WERI-Rb-1 (cell line): ENCODE data around the gene RNF44.

ENCODE experiments used
- DNase-seq: peaks from one replicate; pipeline ENCODE4 v3.0.0-alpha.2; 2020
- H3K27ac ChIP-seq: fragments of 250-450 bp; sonication (Bioruptor Pico); 2 replicates; pipeline ENCODE4 v1.5.1; 2020; ENCODE audit warnings: mild to moderate bottlenecking, moderate library complexity
- H3K27me3 ChIP-seq: fragments of 250-450 bp; sonication (Bioruptor Pico); 2 replicates; pipeline ENCODE4 v1.5.1; 2021; ENCODE audit warnings: mild to moderate bottlenecking, low read depth, moderate library complexity; ENCODE audit not compliant: insufficient read depth, severe bottlenecking
- H3K36me3 ChIP-seq: fragments of 250-450 bp; sonication (Bioruptor Pico); 2 replicates; pipeline ENCODE4 v1.5.1; 2020; ENCODE audit warnings: mild to moderate bottlenecking, moderate library complexity
- H3K4me3 ChIP-seq: 2 replicates; pipeline ENCODE4 v1.5.1; 2011; ENCODE audit warnings: low read depth, mild to moderate bottlenecking, control low read depth, low read length
- H3K9me3 ChIP-seq: fragments of 250-450 bp; sonication (Bioruptor Pico); 2 replicates; pipeline ENCODE4 v1.5.1; 2021; ENCODE audit warnings: mild to moderate bottlenecking, moderate library complexity; ENCODE audit not compliant: severe bottlenecking
- TF ChIP-seq, protein P1 (sequence below): IDR thresholded peaks from 2 replicates; pipeline ENCODE4 v1.5.1; 2011; ENCODE audit warnings: low read depth, mild to moderate bottlenecking, control low read depth, inconsistent platforms, low read length

RNF44 gene

DNA sequence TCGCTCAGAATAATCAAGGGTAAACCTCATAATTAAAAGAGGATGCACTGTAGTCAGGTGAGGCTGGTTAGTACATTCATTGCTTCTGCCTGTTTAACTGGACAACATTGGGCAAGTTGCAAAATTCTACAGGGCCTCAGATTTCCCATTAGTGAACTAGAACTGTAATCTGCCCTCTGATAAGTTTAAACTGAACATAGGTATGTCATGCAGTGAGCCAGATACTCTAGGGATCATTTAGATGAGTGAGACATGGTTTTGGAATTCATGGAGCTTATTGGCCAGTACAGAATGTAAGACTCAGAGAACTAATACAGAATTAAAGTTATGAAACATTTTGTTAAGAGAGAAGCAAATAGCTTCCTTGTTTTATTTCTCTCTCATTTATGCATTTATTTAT, 35.9 kb downstream of the RNF44 start:
- TF ChIP-seq, protein P1, sequence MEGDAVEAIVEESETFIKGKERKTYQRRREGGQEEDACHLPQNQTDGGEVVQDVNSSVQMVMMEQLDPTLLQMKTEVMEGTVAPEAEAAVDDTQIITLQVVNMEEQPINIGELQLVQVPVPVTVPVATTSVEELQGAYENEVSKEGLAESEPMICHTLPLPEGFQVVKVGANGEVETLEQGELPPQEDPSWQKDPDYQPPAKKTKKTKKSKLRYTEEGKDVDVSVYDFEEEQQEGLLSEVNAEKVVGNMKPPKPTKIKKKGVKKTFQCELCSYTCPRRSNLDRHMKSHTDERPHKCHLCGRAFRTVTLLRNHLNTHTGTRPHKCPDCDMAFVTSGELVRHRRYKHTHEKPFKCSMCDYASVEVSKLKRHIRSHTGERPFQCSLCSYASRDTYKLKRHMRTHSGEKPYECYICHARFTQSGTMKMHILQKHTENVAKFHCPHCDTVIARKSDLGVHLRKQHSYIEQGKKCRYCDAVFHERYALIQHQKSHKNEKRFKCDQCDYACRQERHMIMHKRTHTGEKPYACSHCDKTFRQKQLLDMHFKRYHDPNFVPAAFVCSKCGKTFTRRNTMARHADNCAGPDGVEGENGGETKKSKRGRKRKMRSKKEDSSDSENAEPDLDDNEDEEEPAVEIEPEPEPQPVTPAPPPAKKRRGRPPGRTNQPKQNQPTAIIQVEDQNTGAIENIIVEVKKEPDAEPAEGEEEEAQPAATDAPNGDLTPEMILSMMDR = no peak
- Histone ChIP-seq H3K27me3 (no peaks in the 10 kb centered on the region), H3K36me3 (peaks cover 80% of the 10 kb centered on the region), H3K4me3 (no peak overlapping the region), H3K27ac (no peak overlapping the region), H3K9me3 (no peaks in the 10 kb centered on the region)
- no peak for DNase-seq

DNA sequence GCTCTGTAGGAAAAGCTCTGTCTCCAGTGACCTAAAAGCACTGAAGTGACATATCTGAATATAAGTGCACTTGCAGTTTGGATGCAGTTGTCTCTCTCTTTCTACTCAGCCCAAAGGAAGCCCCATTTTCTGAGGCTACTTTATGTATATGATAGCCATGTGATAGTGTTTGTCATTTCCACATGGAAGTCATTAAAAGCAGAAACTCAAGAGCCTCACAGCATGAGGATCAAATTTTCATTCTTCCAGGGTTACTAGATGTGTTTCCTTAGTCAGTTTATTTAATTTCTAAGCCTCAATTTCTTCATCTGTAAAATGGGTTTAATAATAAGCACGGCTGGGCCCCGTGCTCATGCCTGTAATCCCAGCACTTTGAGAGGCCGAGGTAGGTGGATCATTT, 36.7 kb downstream of the RNF44 start:
- H3K36me3 ChIP-seq = peaks cover 85% of the 10 kb centered on the region
- H3K9me3 ChIP-seq = no peaks in the 10 kb centered on the region
- H3K27ac ChIP-seq = no peak overlapping the region
- TF ChIP-seq, protein P1 = no peak
- H3K27me3 ChIP-seq = no peaks in the 10 kb centered on the region
- DNase-seq = no peak
- no peak overlapping the region for H3K4me3 ChIP-seq

DNA sequence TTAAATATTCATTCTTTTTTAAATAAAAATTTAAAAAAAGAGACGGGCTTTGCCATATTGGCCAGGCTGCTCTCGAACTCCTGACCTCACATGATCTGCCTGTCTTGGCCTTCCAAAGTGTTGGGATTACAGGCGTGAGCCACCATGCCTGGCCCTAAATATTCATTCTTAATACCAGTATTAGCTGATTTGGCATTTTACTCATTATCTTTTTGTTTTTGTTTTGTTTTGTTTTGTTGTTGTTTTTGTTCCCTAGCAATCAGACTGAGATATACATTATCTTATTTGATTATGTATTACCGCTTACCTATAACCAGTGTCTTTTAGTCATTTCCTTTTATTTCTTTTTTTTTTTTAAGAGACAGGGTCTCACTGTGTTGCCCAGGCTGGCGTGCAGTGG, 37.9 kb downstream of the RNF44 start:
- no peak for DNase-seq
- Histone ChIP-seq H3K9me3 (no peaks in the 10 kb centered on the region), H3K27ac (no peak overlapping the region), H3K27me3 (no peaks in the 10 kb centered on the region), H3K4me3 (no peak overlapping the region), H3K36me3 (peaks cover 89% of the 10 kb centered on the region)
- TF ChIP-seq, protein P1 = no peak

DNA sequence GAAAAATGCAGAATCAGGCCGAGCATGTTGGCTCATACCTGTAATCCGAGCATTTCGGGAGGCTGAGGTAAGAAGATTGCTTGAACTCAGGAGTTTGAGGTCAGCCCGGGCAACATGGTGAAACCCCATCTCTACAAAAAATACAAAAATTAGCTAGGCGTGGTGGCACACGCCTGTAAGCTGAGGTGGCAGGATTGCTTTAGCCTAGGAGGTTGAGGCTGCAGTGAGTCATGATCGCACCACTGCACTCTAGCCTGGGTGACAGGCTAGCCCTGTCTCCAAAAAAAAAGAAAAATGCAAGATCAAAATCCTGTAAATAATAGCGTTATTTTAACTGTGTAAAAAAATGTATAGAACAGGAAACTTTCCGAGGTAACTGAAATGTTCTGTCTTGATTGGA, 39.4 kb downstream of the RNF44 start:
- no peak overlapping the region for H3K27ac ChIP-seq
- H3K27me3 ChIP-seq = no peaks in the 10 kb centered on the region
- no peak for DNase-seq
- no peak overlapping the region for H3K4me3 ChIP-seq
- TF ChIP-seq, protein P1 = no peak
- no peaks in the 10 kb centered on the region for H3K9me3 ChIP-seq
- peaks cover 97% of the 10 kb centered on the region for H3K36me3 ChIP-seq

DNA sequence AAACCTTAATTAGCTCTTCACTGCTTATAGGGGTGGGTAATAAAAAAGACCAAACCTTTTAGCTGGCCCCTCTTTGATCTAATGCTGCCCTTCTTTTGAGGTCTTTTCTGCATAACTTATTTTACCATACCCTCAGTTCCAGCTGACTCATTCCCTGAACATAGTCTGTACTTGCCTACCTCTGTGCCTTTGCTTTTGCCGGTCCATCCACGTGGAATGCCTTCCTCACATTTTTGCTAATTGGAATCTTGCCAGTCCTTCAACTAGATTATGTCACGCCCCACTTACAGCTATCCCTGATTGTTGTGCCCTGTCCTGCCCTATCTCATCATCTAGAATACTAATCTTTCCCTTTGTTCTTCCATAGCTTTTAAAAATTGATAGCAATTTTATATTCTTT, 44.8 kb downstream of the RNF44 start:
- Histone ChIP-seq H3K9me3 (no peaks in the 10 kb centered on the region), H3K27ac (no peak overlapping the region), H3K36me3 (peaks cover 93% of the 10 kb centered on the region), H3K27me3 (no peaks in the 10 kb centered on the region), H3K4me3 (no peak overlapping the region)
- TF ChIP-seq, protein P1 = no peak
- no peak for DNase-seq

DNA sequence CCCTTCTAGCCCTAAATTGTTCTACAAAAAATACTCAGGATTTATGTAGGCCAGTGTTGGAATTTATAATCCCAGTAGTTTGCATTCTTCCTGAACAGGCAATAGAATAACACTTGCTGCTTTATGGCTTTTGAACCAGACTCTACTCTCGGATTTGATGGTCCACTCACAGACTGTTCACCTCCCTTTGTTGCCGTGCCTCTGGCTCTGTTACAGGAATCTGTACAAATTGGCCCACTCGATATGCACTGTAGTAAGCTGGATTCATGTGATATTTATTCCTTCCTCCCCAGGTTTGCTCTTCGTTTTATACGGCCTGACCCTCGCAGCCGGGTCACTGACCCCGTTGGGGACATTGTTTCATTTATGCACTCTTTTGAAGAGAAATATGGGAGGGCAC, 45.3 kb downstream of the RNF44 start:
- TF ChIP-seq, protein P1 = no peak
- H3K36me3 ChIP-seq = peaks cover 93% of the 10 kb centered on the region
- no peaks in the 10 kb centered on the region for H3K9me3 ChIP-seq
- no peak for DNase-seq
- no peaks in the 10 kb centered on the region for H3K27me3 ChIP-seq
- no peak overlapping the region for H3K27ac ChIP-seq
- H3K4me3 ChIP-seq = no peak overlapping the region
